Measurements from ENCODE around the gene FMN2. TPM values are rescaled to one million over a fixed set of nuclear protein-coding genes. Genes with fewer than 3 reads are reported as not detected.

FMN2 gene
- total RNA-seq, 4 donors from 2014 or later, result 0.11 to 0.89 TPM; not detected in 2

DNA sequence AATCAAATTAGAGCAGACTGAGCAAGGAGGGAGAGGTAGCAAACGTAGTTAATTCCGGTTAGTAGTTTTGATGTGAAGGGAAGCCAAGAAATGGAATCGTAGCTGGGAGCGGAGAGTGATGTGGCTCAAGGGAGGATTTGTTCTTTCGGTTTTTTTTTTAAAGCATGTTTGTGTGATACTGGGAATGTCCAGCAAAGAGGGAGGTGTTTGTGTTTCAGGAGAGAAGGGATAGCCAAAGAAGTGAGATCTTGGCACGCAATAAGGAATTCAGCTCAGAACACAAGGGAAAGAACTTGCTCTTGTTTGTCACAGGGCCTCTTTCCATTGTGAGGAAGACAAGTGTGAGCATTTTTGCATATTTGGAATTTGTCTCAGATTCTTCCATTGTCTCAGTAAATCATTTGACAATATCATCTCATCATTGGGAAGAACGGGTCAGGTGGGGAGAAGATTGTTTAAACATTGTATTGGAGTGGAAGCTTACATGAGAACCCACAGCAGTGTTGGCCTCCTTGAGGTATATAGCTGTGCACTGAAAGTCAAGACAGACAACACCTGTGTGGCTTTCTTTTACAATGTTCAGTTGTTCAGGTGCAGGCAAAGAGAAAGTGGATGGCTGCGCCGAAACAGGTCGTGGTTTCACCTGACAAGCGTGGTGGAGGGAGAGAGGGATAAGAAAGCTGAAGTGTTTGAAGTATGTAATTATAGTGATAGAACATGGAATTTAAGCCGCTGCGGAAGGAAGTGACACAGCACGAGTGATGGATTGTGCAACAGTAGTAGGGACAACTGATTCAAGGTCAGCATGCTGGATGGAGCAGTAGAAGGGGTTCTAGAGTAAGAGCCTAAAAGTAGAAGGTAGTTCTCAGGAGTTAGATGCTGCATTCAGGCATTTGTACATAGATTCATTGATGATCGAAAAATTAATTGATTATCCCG is 25.4 kb downstream of the FMN2 start:
- Histone ChIP-seq H3K36me3 (no peaks in the 10 kb centered on the region), H3K9me3 (no peaks in the 10 kb centered on the region), H3K27ac (no peak overlapping the region), H3K4me1 (no peaks in the 10 kb centered on the region), H3K27me3 (no peaks in the 10 kb centered on the region), H3K4me3 (no peak overlapping the region)
- TF ChIP-seq, protein P1, sequence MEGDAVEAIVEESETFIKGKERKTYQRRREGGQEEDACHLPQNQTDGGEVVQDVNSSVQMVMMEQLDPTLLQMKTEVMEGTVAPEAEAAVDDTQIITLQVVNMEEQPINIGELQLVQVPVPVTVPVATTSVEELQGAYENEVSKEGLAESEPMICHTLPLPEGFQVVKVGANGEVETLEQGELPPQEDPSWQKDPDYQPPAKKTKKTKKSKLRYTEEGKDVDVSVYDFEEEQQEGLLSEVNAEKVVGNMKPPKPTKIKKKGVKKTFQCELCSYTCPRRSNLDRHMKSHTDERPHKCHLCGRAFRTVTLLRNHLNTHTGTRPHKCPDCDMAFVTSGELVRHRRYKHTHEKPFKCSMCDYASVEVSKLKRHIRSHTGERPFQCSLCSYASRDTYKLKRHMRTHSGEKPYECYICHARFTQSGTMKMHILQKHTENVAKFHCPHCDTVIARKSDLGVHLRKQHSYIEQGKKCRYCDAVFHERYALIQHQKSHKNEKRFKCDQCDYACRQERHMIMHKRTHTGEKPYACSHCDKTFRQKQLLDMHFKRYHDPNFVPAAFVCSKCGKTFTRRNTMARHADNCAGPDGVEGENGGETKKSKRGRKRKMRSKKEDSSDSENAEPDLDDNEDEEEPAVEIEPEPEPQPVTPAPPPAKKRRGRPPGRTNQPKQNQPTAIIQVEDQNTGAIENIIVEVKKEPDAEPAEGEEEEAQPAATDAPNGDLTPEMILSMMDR (IDR thresholded peaks at IDR 0.05), result no peak
- TF ChIP-seq POLR2AphosphoS5 (IDR thresholded peaks at IDR 0.05), result no peak
- TF ChIP-seq POLR2A (IDR thresholded peaks at IDR 0.05), result no peak
- TF ChIP-seq EP300 (IDR thresholded peaks at IDR 0.05), result no peak
- DNase-seq (ENCODE audit: low spot score in 2 of 2), result no peak
- 88% methylated on average over 16 of the region's 16 CpGs for WGBS

DNA sequence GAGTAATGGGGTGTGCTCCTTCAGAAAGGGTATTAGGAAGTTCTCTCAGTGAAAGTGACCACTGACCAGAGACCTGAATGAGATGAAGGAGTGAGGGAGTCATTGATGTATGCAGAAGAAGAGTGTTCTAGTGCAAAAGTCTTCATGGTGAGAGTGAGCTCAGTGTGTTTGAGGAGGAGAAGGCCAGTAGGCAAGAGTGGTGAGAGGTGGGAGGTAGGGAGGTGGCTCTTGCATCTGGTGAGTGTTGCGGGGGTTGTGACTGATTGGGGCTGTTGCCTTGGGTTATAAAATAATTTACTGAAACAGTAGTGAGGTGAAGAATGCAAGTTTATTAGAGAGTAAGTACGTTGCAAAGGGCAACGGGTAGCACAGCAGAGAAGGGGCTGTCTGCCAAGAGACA is 26.2 kb downstream of the FMN2 start:
- no peaks in the 10 kb centered on the region for H3K9me3 ChIP-seq
- H3K36me3 ChIP-seq, result no peaks in the 10 kb centered on the region
- DNase-seq (ENCODE audit: low spot score in 2 of 2), result no peak
- no peak overlapping the region for H3K4me3 ChIP-seq
- WGBS, result 47% methylated on average over 3 of the region's 3 CpGs
- H3K27me3 ChIP-seq, result no peaks in the 10 kb centered on the region
- TF ChIP-seq POLR2A (IDR thresholded peaks at IDR 0.05) (no peak), POLR2AphosphoS5 (IDR thresholded peaks at IDR 0.05) (no peak), EP300 (IDR thresholded peaks at IDR 0.05) (no peak)
- TF ChIP-seq, protein P1 (IDR thresholded peaks at IDR 0.05), result no peak
- no peak overlapping the region for H3K27ac ChIP-seq
- H3K4me1 ChIP-seq, result no peaks in the 10 kb centered on the region

DNA sequence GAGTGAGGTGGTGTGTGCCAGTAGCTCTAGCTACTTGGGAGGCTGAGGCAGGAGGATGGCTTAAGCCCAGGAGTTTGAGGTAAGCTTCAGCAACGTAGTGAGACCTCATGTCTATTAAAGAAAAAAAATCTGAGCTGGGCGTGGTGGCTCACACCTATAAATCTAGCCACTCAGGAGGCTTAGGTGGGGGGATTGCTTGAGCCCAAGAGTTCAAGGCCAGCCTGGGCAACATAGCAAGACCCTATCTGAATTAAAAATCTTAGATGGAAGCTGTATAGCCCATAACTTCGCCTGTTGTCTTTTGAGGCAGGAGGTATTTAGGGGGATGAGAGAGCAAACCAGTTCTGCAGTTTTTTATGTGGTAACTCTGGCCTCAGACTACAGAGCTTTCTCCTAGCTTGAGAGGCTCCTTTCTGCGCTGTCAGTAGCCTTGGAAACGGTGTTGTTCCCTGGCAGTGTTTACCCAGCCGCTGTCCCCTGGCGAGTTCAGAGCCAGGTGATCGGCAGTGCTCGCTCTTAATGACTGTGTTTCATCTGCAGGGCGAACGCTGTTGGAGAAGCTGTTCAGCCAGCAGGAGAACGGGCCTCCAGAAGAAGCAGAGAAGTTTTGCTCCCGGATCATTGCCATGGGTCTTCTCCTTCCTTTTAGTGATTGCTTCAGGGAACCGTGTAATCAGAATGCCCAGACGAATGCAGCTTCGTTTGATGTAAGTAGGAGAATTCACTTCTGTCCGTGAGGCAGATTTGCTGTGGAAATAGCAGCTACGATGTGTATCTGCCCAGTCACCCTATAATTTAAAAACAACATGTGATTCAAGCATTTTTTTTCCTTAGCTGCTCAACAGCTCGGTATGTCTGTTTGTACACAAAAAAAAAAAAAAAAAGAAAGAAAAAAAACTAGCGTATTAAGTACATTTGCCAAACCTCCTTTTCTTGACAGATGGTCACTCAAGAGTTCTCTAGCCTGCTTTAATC is 31.2 kb downstream of the FMN2 start:
- Histone ChIP-seq H3K9me3 (no peaks in the 10 kb centered on the region), H3K27ac (no peak overlapping the region), H3K4me1 (no peaks in the 10 kb centered on the region), H3K27me3 (no peaks in the 10 kb centered on the region), H3K4me3 (no peak overlapping the region), H3K36me3 (no peaks in the 10 kb centered on the region)
- 38% methylated on average over 20 of the region's 20 CpGs for WGBS
- TF ChIP-seq POLR2A (IDR thresholded peaks at IDR 0.05) (no peak), EP300 (IDR thresholded peaks at IDR 0.05) (no peak), POLR2AphosphoS5 (IDR thresholded peaks at IDR 0.05) (no peak)
- TF ChIP-seq, protein P1 (IDR thresholded peaks at IDR 0.05), result no peak
- DNase-seq (ENCODE audit: low spot score in 2 of 2), result no peak

DNA sequence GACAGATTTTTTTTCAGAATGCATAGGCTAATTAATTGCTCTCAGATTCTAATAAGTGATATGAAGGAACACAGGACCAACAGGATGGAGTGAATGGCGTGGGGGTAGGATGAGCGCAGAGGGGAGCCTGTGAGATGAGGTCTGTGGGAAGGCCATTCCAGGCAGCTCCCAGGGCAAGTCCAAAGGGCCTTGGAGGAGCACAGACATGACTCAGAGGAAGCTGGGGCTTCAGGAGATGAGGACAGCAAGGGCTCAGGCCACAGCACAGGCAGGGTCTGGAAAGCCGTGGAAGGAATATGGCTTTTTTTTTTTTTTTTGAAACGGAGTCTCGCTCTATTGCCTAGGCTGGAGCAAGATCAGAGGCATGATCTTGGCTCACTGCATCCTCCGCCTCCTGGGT is 35.1 kb downstream of the FMN2 start:
- no peaks in the 10 kb centered on the region for H3K9me3 ChIP-seq
- H3K4me3 ChIP-seq, result no peak overlapping the region
- no peak for TF ChIP-seq EP300 (IDR thresholded peaks at IDR 0.05)
- TF ChIP-seq, protein P1 (IDR thresholded peaks at IDR 0.05), result no peak
- no peak for TF ChIP-seq POLR2AphosphoS5 (IDR thresholded peaks at IDR 0.05)
- no peak for TF ChIP-seq POLR2A (IDR thresholded peaks at IDR 0.05)
- no peaks in the 10 kb centered on the region for H3K27me3 ChIP-seq
- no peaks in the 10 kb centered on the region for H3K4me1 ChIP-seq
- no peaks in the 10 kb centered on the region for H3K36me3 ChIP-seq
- 80% methylated on average over 6 of the region's 6 CpGs for WGBS
- no peak for DNase-seq (ENCODE audit: low spot score in 2 of 2)
- H3K27ac ChIP-seq, result no peak overlapping the region
